BLaER1 (cell line): ENCODE results near the gene PICALM.

ENCODE experiments used
- H3K27ac ChIP-seq: shearing (Covaris generic); formaldehyde crosslinking; 2 replicates; pipeline ENCODE4 v1.8.1; 2022
- H3K27me3 ChIP-seq: shearing (Covaris generic); formaldehyde crosslinking; 2 replicates; pipeline ENCODE4 v1.8.1; 2022
- H3K36me3 ChIP-seq: shearing (Covaris generic); formaldehyde crosslinking; 2 replicates; pipeline ENCODE4 v1.8.1; 2022
- H3K4me1 ChIP-seq: shearing (Covaris generic); formaldehyde crosslinking; 2 replicates; pipeline ENCODE4 v1.8.1; 2022
- H3K4me2 ChIP-seq: shearing (Covaris generic); formaldehyde crosslinking; 2 replicates; pipeline ENCODE4 v1.8.1; 2022
- H3K4me3 ChIP-seq: shearing (Covaris generic); formaldehyde crosslinking; 2 replicates; pipeline ENCODE4 v1.8.1; 2022
- H3K9ac ChIP-seq: shearing (Covaris generic); formaldehyde crosslinking; 2 replicates; pipeline ENCODE4 v1.8.1; 2022
- H3K9me3 ChIP-seq: shearing (Covaris generic); formaldehyde crosslinking; 2 replicates; pipeline ENCODE4 v1.8.1; 2022
- H4K20me1 ChIP-seq: shearing (Covaris generic); formaldehyde crosslinking; 2 replicates; pipeline ENCODE4 v1.8.1; 2022
- Cebpa-rat ChIP-seq: shearing (Covaris generic); IDR thresholded peaks from 2 replicates; pipeline ENCODE4 v1.8.1; 2022

PICALM gene

DNA sequence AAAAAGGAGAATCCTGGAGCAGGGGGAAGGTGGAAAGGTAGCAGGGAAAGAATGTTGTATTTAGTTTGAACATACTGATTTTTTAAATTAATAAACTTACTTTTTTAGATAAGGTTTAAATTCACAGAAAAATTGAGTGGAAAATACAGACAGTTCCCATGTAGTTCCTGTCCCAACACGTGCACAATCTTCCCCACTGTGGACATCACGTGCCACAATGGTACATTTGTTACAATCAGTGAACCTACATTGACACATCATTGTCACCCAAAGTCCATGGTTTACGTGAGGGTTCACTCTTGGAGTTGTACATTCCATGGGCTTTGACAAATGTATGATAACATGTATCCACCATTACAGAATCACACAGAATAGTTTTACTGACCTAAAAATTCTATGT is 10.5 kb upstream of the PICALM start:
- Histone ChIP-seq H3K4me3 (no peak overlapping the region), H3K36me3 (no peaks in the 10 kb centered on the region), H4K20me1 (no peaks in the 10 kb centered on the region), H3K9ac (no peak overlapping the region), H3K4me1 (no peaks in the 10 kb centered on the region), H3K27me3 (no peaks in the 10 kb centered on the region), H3K9me3 (no peaks in the 10 kb centered on the region), H3K4me2 (no peak overlapping the region), H3K27ac (no peak overlapping the region)
- TF ChIP-seq Cebpa-rat, result no peak

DNA sequence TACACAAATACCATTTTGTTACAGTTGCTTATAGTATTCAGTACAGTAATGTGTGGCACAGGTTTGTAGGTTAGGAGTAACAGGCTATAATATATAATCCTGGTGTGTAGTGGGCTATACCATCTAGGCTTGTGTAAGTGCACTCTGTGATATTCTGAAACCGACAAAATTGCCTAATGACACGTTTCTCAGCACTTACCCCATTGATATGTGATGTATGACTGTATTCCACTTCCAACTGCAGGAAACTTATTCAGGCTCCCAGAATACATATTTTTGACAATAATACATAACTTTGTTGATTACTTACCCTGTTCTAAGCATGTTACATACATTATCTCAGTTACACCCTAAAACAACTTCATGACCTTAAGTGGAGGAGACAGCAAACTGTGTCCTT is 5.1 kb upstream of the PICALM start:
- Histone ChIP-seq H3K27ac (no peak overlapping the region), H3K9ac (no peak overlapping the region), H3K4me3 (no peak overlapping the region), H3K4me1 (peaks cover 9% of the 10 kb centered on the region), H3K36me3 (no peaks in the 10 kb centered on the region), H3K4me2 (no peak overlapping the region), H3K9me3 (no peaks in the 10 kb centered on the region), H3K27me3 (no peaks in the 10 kb centered on the region), H4K20me1 (no peaks in the 10 kb centered on the region)
- no peak for TF ChIP-seq Cebpa-rat

DNA sequence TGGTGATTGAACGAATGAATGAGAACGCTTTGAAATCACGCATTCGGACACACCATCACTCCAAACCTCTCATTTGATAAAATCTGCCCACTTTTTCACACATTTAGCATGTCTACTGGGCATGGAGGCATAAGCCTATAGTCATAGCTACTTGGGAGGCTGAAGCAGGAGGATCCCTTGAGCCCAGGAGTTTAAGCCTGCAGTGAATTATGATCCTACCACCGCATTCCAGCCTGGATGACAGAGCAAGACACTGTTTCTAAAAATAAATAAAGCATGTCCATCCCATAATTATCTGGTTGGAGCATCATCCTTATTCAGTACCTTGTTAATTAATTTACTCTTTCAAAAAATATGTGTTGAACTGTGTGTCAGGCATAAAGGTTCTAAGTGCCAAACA is 3.3 kb upstream of the PICALM start:
- Histone ChIP-seq H3K36me3 (no peaks in the 10 kb centered on the region), H3K4me1 (peaks cover 9% of the 10 kb centered on the region), H3K4me3 (no peak overlapping the region), H3K4me2 (no peak overlapping the region), H3K9ac (no peak overlapping the region), H4K20me1 (peaks cover 12% of the 10 kb centered on the region), H3K27ac (no peak overlapping the region), H3K27me3 (no peaks in the 10 kb centered on the region), H3K9me3 (no peaks in the 10 kb centered on the region)
- TF ChIP-seq Cebpa-rat, result no peak

DNA sequence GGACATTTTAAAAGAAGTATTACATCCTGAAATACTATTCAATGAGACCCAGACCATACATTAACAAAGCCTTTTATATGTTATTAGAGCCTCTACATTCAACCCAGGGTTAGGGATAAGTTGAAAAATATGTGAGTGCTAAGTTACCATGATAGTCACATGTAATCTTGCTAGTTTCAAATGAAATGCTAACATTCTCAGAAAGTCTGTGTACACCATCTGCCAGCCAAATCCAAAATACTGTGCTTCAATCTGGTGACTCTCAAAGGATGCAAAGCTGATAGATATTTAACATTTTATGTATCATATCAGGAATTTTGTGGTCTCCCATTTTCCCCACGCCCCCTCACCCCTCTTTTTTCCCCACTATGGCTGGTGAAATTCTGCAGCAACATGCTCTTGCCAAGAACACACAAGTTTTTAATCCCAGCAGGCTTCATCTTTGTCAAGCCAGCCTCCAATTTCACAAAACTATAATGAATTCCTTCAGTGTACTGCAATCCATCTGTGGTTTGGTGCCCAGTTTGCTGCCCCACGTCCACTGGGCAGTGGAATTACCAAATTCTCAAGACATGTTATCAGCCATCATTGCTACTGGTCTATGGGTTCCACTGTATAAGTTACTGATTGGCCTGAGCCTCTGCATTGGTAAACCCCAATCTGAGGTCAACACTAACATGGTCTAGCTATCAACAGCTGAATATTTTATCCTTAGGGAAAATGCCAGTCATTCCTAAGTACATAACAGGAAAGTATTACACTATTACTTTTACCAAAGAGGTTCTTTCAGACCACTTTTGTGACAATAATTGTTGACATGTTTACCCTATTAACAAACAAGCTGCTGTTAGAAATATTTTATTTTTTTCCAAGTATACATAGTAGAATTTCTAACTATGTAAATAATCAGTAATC is 1.5 kb upstream of the PICALM start:
- Histone ChIP-seq H3K36me3 (no peaks in the 10 kb centered on the region), H3K4me3 (no peak overlapping the region; the same call in 1 of the 2 replicates)

DNA sequence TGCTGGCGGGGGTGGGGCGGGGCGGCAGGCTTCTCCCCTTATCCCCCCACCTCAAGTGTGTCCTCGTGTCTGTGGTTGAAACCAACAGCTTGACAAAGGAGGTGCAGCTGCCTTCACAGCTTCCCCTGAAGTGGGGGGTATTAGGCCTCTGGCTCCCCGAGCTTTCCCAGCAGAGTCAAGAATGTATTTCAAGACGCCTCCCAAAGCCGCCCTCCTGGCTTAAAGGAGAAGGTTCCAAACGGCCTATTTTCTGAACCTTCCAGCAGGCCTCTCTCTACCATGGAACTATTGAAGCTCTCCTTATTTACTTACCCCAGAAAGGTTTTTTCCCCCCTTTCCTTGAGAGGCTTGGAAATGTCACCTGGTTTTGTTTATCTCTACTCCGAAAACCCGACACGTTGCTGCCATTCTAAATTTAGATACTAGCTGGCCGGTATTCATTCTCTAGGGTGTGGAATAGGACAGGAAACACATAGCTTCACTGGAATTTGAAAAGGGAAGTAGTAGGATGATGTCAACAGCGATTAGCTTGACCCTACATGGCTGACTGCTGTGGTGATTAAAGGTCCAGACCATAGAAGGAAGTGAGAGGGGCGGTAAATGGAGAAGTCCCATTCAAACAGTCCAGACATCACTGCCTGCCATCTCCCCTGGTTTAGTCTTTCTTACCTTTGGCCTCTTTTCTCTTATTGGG is 671 bp upstream of the PICALM start:
- no peak for TF ChIP-seq Cebpa-rat
- Histone ChIP-seq H3K4me1 (peaks cover 29% of the 10 kb centered on the region), H3K27me3 (no peaks in the 10 kb centered on the region), H3K36me3 (no peaks in the 10 kb centered on the region), H3K4me2 (peak overlapping the region; percentile 81), H4K20me1 (peaks cover 38% of the 10 kb centered on the region), H3K4me3 (peak overlapping the region; percentile 59), H3K9ac (peak overlapping the region; percentile 75), H3K9me3 (no peaks in the 10 kb centered on the region), H3K27ac (peak overlapping the region; percentile 89)

More for the DNA sequence above, 1.5 kb upstream of the PICALM start:
- Histone ChIP-seq H3K4me2 (peak overlapping the region; percentile 81), H4K20me1 (peaks cover 30% of the 10 kb centered on the region), H3K4me1 (peaks cover 21% of the 10 kb centered on the region), H3K9me3 (no peaks in the 10 kb centered on the region), H3K27ac (peak overlapping the region; percentile 89; the same call in 1 of the 2 replicates), H3K9ac (no peak overlapping the region), H3K27me3 (no peaks in the 10 kb centered on the region)
- no peak for TF ChIP-seq Cebpa-rat

DNA sequence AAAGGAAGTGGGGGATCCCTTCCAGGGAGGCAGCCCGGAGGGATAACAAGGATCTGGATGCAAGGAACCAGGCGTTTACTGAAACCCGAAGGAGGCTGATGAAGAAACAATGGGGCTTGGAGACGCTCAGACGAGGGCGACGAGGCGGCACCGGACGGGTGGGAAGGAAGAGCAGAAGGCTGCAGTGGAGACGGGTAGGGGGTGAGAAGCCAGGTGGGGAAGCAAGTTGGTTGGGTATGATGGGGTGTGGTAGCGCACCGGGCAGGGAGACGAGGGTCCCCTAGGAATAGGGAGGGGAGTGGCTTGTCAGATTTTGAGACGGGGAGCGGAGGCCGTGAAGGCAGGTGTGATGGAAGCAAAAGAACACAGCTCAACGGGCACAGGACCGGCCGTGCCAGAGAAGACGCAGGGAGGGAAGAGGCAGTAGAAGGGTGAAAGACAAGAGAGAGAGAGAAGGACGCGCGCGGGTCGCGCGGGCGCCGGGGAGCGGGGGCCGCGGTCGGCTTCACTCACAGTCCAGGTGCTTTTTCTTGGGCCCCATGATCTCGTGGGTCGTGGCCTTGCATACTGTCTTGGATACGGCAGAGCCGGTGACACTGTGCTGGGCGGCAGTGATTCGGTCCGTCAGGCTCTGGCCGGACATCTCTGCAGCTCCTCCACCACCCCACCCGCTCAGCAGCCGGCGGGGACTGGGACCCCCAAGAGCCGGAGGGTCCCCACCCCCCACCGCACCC is 579 bp downstream of the PICALM start:
- H3K4me3 ChIP-seq, result peak overlapping the region; percentile 92
- peak overlapping the region; percentile 88 for H3K4me2 ChIP-seq
- H3K9ac ChIP-seq, result peak overlapping the region; percentile 89
- H3K4me1 ChIP-seq, result peaks cover 32% of the 10 kb centered on the region
- H3K27me3 ChIP-seq, result no peaks in the 10 kb centered on the region
- H3K27ac ChIP-seq, result peak overlapping the region; percentile 88
- TF ChIP-seq Cebpa-rat, result no peak
- H3K36me3 ChIP-seq, result no peaks in the 10 kb centered on the region
- peaks cover 51% of the 10 kb centered on the region for H4K20me1 ChIP-seq
- H3K9me3 ChIP-seq, result no peaks in the 10 kb centered on the region

DNA sequence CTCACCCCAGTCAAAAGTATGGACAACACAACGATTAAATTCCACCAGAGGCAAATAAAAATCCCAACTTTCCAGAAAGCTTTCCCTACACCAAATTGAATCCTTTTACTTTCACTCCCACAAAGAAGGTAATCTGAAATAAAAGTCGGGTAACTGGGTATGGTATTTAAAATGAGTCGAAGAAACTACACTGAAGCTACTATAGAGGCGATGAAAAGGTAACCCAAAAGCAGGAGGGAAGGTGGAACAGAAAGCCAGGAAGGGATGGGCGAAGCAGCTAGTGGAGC is 1.1 kb downstream of the PICALM start:
- peak overlapping the region; percentile 92 for H3K4me3 ChIP-seq
- H3K36me3 ChIP-seq, result no peaks in the 10 kb centered on the region
- TF ChIP-seq Cebpa-rat, result no peak
- H3K4me1 ChIP-seq, result peaks cover 32% of the 10 kb centered on the region
- H3K9me3 ChIP-seq, result peaks cover under 1% of the 10 kb centered on the region; the same call in 1 of the 2 replicates
- H3K27me3 ChIP-seq, result no peaks in the 10 kb centered on the region
- peak overlapping the region; percentile 89 for H3K9ac ChIP-seq
- peak overlapping the region; percentile 88 for H3K27ac ChIP-seq
- H3K4me2 ChIP-seq, result peak overlapping the region; percentile 88
- H4K20me1 ChIP-seq, result peaks cover 56% of the 10 kb centered on the region

DNA sequence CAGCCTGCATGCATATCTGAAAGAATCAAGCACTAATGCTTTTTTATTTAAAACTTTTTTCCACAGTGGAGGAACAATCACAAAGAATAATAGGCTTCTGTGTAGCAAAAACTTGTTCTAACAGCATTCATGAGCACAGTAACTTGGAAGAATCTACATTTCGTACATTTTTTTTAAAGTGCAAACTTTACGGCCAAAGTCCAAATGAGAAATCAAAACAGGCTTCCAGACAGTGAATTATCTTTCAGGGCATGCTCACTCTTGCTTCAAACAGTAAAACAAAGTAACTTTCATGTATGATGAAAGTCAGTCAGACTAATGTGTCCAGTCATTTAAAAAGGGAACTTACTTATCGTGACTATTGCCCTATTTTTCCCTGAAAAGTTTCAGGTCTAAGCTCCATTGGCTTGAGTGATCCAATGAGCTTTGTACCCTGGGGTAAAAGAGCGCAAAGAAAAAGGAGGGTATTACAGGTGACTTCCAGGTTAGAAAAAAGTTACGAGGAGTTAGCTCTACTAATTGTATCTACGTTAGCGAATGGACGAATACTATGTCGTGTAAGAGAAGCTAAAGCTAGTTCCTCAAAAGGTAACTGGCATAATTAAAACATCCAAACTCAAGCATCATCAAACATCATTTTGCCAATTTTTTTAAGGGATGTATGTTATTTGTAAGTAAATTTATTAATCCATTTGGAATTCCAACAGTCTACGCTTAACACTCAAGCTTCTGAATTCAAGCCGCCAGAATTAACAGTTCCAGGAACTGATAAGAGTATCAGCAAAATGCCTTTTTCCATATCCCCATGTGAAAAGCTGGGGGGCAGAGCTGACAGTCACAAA is 1.7 kb downstream of the PICALM start:
- Histone ChIP-seq H3K4me3 (peak overlapping the region; percentile 92), H3K9ac (peak overlapping the region; percentile 89), H3K4me2 (peak overlapping the region; percentile 88), H3K27me3 (no peaks in the 10 kb centered on the region), H4K20me1 (peaks cover 60% of the 10 kb centered on the region), H3K4me1 (peaks cover 32% of the 10 kb centered on the region), H3K27ac (peak overlapping the region; percentile 88), H3K36me3 (peaks cover 2% of the 10 kb centered on the region; the same call in 1 of the 2 replicates), H3K9me3 (peaks cover 6% of the 10 kb centered on the region)
- TF ChIP-seq Cebpa-rat, result no peak

DNA sequence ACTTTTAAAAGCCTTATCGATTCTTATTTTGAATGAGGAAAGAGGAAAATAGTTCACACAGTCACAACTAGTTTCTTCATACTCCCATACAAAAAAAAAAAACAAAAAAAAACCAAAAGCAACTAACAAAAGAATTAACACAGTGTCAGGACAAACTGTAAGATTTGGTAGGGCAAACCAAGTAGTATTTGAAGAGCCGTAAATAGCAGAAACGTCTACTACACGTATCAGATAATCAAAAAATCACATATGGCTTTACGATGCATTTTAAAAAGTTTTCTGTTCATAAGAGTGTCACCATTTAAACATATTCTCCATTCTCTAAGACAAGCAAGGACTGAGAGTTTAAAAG is 2.3 kb downstream of the PICALM start:
- peak overlapping the region; percentile 88 for H3K27ac ChIP-seq
- no peaks in the 10 kb centered on the region for H3K27me3 ChIP-seq
- H3K4me2 ChIP-seq, result peak overlapping the region; percentile 88
- peaks cover 32% of the 10 kb centered on the region for H3K4me1 ChIP-seq
- H3K4me3 ChIP-seq, result peak overlapping the region; percentile 92
- peaks cover 8% of the 10 kb centered on the region for H3K36me3 ChIP-seq
- peaks cover 66% of the 10 kb centered on the region for H4K20me1 ChIP-seq
- peaks cover 12% of the 10 kb centered on the region for H3K9me3 ChIP-seq
- H3K9ac ChIP-seq, result peak overlapping the region; percentile 89
- TF ChIP-seq Cebpa-rat, result no peak
